MCF 10A (cell line): ENCODE results near the gene SNX3. TPM values are rescaled to one million over a fixed set of nuclear protein-coding genes. Genes with fewer than 3 reads are reported as not detected.
A peak's percentile ranks its signal among the peaks of the same experiment; 100 is the strongest.
"Not testable (repeated sequence)": the region's sequence is repeated elsewhere in the genome, so short reads cannot be mapped to it uniquely, and the experiment has no call there.

Source experiments
- BruUV-seq: library from RNA; stranded (reverse); fragments of 400-500 nt; replicated peaks from 2 replicates; lab custom pipeline; 2021; lab: Mats Ljungman, UMichigan
- CTCF ChIA-PET: fragments of 300-600 bp; sonication (Branson Sonifier 250); formaldehyde crosslinking; extraction: SDS; loops from one replicate; lab custom pipeline; 2021; ENCODE audit warnings: antibody characterized with exemption, inconsistent platforms; lab: Yijun Ruan, JAX
- POLR2A ChIA-PET: fragments of 300-600, 350-650 bp; sonication (Branson Sonifier 250); formaldehyde crosslinking; extraction: SDS; loops from one replicate; lab custom pipeline; 2020; ENCODE audit warnings: antibody characterized with exemption, inconsistent platforms; lab: Yijun Ruan, JAX
- DNase-seq: peaks from one replicate; pipeline ENCODE4 v3.0.0-alpha.2; 2018; ENCODE audit not compliant: unreplicated experiment
- H3K27ac Mint-ChIP-seq: one replicate; pipeline ENCODE4 v1.8.0; 2022; ENCODE audit warnings: mild to moderate bottlenecking, low read depth, mixed read lengths; ENCODE audit not compliant: unreplicated experiment
- H3K27me3 Mint-ChIP-seq: one replicate; pipeline ENCODE4 v1.8.0; 2022; ENCODE audit warnings: mixed read lengths; ENCODE audit not compliant: insufficient read depth, unreplicated experiment
- H3K36me3 Mint-ChIP-seq: one replicate; pipeline ENCODE4 v1.8.0; 2022; ENCODE audit warnings: mild to moderate bottlenecking, moderate library complexity, mixed read lengths; ENCODE audit not compliant: insufficient read depth, unreplicated experiment
- H3K4me1 Mint-ChIP-seq: one replicate; pipeline ENCODE4 v1.8.0; 2022; ENCODE audit warnings: mixed read lengths; ENCODE audit not compliant: insufficient read depth, unreplicated experiment
- H3K4me3 Mint-ChIP-seq: one replicate; pipeline ENCODE4 v1.8.0; 2022; ENCODE audit warnings: mild to moderate bottlenecking, moderate library complexity, mixed read lengths; ENCODE audit not compliant: unreplicated experiment
- H3K9me3 Mint-ChIP-seq: one replicate; pipeline ENCODE4 v1.8.0; 2022; ENCODE audit warnings: mixed read lengths; ENCODE audit not compliant: unreplicated experiment
- intact Hi-C: fragments of 100-400 bp; cut with micrococcal nuclease; formaldehyde crosslinking; loops from 2 replicates; pipeline ENCODE4 v1.14.1; 2022
- total RNA-seq: library from RNA; stranded (reverse); gene quantifications from 2 replicates; pipeline ENCODE4 v1.2.3, GENCODE V29; 2022
- TF ChIP-seq, protein P1 (sequence below): fragments of 200-600 bp; IDR thresholded peaks from one replicate; pipeline ENCODE4 v1.8.0; 2022; ENCODE audit warnings: antibody characterized with exemption, mild to moderate bottlenecking; ENCODE audit not compliant: unreplicated experiment

The SNX3 gene
- total RNA-seq, 1 experiment from 2014 or later: 114 TPM

DNA sequence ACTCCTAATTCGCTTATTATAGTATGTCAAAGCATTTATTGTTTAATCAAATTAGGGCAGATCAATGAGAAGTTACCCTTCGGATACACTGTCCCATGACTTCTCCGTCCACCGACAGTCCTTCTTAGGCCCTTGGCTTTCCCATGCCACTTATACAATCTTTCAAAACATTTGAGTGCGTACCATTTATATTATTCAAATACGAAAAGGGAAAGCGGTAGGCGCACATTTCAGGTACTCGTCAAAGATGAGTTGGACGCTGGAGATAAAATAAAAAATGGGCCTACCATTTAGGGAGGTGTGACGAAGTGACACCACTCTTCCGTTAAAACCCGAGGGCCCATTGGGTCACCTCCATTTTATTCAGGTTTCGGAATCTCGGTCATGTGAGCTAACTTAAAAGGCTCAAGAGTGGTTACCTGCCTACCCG lies 33.5 kb upstream of the SNX3 start:
- intact Hi-C loops: no loop called here
- Mint-ChIP-seq H3K4me3 (peak overlapping the region; percentile 94), H3K9me3 (no peaks in the 10 kb centered on the region), H3K4me1 (peaks cover 10% of the 10 kb centered on the region), H3K36me3 (peaks cover 4% of the 10 kb centered on the region), H3K27ac (peak overlapping the region; percentile 99), H3K27me3 (no peaks in the 10 kb centered on the region)
- TF ChIP-seq, protein P1, sequence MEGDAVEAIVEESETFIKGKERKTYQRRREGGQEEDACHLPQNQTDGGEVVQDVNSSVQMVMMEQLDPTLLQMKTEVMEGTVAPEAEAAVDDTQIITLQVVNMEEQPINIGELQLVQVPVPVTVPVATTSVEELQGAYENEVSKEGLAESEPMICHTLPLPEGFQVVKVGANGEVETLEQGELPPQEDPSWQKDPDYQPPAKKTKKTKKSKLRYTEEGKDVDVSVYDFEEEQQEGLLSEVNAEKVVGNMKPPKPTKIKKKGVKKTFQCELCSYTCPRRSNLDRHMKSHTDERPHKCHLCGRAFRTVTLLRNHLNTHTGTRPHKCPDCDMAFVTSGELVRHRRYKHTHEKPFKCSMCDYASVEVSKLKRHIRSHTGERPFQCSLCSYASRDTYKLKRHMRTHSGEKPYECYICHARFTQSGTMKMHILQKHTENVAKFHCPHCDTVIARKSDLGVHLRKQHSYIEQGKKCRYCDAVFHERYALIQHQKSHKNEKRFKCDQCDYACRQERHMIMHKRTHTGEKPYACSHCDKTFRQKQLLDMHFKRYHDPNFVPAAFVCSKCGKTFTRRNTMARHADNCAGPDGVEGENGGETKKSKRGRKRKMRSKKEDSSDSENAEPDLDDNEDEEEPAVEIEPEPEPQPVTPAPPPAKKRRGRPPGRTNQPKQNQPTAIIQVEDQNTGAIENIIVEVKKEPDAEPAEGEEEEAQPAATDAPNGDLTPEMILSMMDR: no peak
- TSS peak; percentile 98 for BruUV-seq
- no peak for DNase-seq
- ChIA-PET POLR2A (interaction anchor here (0.6 to 5.1 kb wide), 10 partner anchors 13 to 790 kb away, joined by 3 to 80 read pairs (median 5); partner anchors contain the start of gene SNX3), CTCF (interaction anchor here (0.6 to 0.7 kb wide), 2 partner anchors 148 to 1877 kb away, joined by 3 to 4 read pairs; no protein-coding TSS in a partner anchor)

DNA sequence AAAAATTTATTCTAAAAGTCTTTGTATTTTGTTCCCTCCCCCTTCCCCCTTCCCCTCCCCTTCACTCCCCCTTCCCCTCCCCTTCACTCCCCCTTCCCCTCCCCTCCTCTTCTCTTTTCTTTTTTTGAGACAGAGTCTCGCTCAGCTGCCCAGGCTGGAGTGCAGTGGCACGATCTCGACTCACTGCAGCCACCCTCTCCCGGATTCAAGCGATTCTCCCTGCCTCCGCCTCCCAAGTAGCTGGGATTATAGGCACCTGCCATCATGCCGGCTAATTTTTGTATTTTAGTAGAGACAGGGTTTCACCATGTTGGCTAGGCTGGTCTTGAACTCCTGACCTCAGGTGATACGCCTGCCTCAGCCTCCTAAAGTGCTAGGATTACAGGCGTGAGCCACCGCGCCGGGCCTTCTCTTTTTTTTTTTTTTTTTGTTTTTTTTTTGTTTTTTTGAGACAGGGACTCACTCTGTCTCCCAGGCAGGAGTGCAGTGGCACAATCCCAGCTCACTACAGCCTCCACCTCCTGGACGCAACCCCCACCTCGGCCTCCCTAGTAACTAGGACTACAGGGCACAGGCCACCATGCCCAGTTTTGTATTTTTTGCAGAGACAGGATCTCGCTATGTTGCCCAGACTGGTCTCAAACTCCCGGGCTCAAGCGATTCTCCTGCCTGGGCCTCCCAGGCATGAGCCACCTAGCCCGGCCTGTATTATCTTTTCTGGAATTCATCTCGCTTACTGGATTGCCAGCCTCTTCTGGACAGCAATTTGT lies 32.9 kb upstream of the SNX3 start:
- Mint-ChIP-seq H3K4me1 (peaks cover 10% of the 10 kb centered on the region), H3K27me3 (no peaks in the 10 kb centered on the region), H3K36me3 (peaks cover 4% of the 10 kb centered on the region), H3K27ac (peak overlapping the region; percentile 99), H3K4me3 (peak overlapping the region; percentile 94), H3K9me3 (no peaks in the 10 kb centered on the region)
- DNase-seq: no peak
- intact Hi-C loops: no loop called here
- TF ChIP-seq, protein P1: no peak
- BruUV-seq: no TSS peak
- POLR2A ChIA-PET: interaction anchor here (0.9 to 5.1 kb wide), 4 partner anchors 14 to 70 kb away, joined by 4 to 80 read pairs (median 21); partner anchors contain the start of gene SNX3
- CTCF ChIA-PET: interaction anchor here (0.6 kb wide), 1 partner anchor 147 kb away, joined by 4 read pairs; no protein-coding TSS in a partner anchor

DNA sequence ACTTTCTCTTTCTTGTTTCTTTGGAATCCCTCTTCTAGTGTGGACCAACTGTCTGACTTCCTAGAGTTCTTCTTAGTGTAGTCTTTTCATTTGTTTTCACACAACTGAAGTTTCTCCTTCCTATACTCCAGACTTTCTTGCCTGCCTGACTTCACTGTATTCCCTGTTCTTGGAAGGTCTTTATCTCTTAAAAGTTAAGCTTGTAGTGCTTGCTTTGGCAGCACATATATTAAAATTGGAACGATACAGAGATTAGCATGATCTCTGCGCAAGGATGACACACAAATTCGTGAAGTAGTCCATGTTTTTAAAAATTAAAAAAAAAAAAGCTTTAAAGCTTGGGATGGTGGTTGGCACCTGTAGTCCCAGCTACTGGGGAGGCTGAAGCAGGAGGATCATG lies 31.7 kb upstream of the SNX3 start:
- H3K27ac Mint-ChIP-seq, H3K4me1 Mint-ChIP-seq, H3K27me3 Mint-ChIP-seq, H3K4me3 Mint-ChIP-seq, H3K36me3 Mint-ChIP-seq, DNase-seq, H3K9me3 Mint-ChIP-seq, BruUV-seq, intact Hi-C loops: not testable (repeated sequence)
- ChIA-PET CTCF (interaction anchor here (0.6 kb wide), 1 partner anchor 29 kb away, joined by 3 read pairs; no protein-coding TSS in a partner anchor), POLR2A (interaction anchor here (1.5 kb wide), 1 partner anchor 32 kb away, joined by 5 read pairs; the partner anchor contains the start of gene SNX3)

GRCh38 chr6:108291091-108291490 lies 30.3 kb upstream of the SNX3 start:
- ChIA-PET CTCF (interaction anchor here (0.7 kb wide), 1 partner anchor 255 kb away, joined by 5 read pairs; no protein-coding TSS in a partner anchor), POLR2A (no interaction called here)
- no peak for DNase-seq
- Mint-ChIP-seq H3K4me1 (no peaks in the 10 kb centered on the region), H3K27me3 (no peaks in the 10 kb centered on the region), H3K27ac (no peak overlapping the region), H3K4me3 (no peak overlapping the region), H3K36me3 (peaks cover 4% of the 10 kb centered on the region), H3K9me3 (no peaks in the 10 kb centered on the region)
- TF ChIP-seq, protein P1: no peak
- intact Hi-C loops: no loop called here
- BruUV-seq: no TSS peak
